Activated T-cell treated with anti-CD3 and anti-CD28 coated beads for 24 hours (primary cell): ENCODE data around the gene ATP6V1G2.

Experiments
- DNase-seq: peaks from one replicate; pipeline ENCODE4 v3.0.0-alpha.2; 2020; ENCODE audit warnings: low read depth

ATP6V1G2 gene

DNA sequence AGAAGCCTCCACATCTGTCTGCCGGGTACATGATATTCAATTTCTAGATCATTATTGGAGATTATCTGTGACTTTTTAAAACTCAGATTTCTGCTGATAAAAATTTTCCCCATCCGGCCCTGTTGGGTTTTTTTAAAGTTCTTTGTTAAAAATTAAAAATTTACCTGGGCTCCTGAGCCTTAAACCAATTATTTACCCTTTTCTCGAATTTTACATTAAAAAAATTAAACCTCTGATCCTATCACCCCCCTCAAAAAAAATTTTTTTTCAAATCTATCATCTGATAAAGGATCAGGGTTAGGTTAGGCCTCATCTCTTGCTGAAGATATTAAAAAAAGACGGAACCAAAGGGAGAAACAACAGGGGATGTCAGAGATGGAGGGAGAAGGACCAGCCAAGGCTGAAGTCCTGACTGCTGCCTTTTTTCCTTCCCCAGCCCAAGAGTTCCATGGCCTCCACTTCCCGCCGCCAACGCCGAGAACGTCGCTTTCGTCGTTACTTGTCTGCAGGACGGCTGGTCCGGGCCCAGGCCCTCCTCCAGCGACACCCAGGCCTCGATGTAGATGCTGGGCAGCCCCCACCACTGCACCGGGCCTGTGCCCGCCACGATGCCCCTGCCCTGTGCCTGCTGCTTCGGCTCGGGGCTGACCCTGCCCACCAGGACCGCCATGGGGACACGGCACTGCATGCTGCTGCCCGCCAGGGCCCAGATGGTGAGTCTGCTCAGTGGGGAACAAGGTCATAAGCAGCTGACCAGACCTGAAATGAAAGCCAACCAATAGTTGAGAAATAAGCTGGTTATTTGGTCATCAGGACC, 1.5 kb upstream of the ATP6V1G2 start:
- no peak for DNase-seq

DNA sequence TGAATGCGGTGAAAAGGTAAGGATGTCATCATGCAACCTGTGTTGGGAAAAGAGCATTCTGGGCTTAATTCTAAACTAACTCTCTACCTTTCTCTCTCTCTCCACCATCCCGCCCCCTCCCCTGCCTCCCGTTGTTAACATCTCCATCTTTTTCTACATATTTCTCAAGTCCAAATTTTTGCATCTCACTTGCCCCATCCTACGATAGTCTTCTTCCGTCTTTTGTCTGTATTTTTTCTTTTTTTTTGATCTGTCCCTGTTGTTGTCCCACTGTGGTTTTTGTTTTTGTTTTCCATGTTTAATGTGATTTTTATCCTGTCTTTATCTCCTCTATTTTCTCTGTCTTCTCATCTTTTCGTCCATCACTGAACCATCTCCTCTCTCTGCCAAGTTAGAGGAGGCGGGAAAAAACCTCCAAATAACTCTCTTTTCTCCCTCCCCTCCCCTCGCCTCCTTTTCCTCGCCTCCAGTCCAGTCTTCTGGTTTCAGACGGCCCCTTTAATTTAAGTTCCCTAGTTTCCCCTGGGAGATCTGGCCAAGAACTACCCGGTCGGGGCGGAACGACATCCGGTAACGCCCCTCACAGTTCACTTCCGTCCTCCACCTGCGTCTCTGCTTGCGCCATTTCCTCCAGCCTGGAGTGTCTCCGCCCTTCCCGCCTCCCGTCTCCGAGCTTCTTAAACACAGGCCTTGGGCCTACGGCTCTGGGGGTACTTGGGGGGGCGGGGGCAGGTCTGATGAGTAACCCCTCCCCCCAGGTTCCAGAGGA, 734 bp upstream of the ATP6V1G2 start, which contains the start of gene NFKBIL1:
Gene NFKBIL1 (plus strand): TSS at position 651 of the 769 bp plus-strand sequence. CDS start 87 bp downstream, at position 738.
- peak; percentile 91 for DNase-seq

DNA sequence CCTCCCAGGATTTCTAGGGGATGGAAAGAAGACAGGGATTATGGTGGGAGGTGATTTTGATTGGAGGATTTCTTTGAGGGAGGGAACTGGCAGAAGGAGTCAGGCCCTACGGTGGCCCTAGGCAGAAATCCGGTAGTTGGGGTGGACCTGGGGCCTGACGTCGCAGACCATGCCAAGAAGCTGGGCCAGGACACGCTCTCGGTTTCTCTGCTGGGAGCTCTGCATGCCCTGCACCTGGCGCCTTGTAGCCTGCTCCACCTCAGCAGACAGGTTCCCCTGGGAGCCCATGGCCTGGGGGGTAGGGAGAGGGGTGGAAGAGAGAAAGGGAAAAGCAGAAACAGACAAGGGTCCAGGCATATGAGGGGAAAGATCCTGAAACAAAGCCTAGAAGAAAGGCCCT, 1.1 kb downstream of the ATP6V1G2 start:
- DNase-seq: no peak

DNA sequence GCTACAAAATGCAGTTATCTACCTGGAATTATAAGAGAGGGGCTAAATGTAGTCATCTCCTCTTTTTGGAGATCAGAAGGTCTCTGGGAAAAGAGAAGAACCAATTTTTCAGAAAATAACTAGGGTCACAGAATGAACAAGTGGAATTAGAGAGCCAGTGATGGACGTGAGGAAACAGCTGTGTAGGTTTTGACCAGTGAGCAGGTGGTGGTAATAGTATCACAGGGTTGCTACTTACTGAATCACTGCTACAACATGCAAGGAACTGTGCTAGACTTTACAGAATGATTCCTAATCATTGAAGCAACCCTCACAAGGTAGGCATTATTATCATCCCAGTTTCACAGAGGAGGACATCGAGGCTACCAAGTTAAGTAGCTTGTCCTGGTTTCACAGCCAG, 1.7 kb downstream of the ATP6V1G2 start:
- DNase-seq: no peak

DNA sequence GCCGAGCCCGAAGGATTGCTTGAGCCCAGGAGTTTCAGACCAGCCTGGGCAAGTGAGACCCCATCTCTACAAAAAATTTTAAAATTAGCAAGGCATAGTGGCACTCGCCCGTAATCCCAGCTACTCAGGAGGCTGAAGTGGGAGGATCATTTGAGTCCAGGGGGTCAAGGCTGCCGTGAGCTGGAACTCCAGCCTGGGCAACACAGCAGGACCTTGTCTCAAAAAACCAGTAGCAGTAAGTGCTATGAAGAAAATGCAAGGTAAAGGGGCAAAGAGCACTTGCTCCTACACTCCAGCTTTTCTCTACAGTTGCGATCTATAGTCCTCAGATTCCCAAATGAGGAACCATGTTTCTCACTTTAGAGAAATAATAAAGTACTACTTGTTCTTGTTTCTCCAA, 2.8 kb downstream of the ATP6V1G2 start:
- DNase-seq: no peak

DNA sequence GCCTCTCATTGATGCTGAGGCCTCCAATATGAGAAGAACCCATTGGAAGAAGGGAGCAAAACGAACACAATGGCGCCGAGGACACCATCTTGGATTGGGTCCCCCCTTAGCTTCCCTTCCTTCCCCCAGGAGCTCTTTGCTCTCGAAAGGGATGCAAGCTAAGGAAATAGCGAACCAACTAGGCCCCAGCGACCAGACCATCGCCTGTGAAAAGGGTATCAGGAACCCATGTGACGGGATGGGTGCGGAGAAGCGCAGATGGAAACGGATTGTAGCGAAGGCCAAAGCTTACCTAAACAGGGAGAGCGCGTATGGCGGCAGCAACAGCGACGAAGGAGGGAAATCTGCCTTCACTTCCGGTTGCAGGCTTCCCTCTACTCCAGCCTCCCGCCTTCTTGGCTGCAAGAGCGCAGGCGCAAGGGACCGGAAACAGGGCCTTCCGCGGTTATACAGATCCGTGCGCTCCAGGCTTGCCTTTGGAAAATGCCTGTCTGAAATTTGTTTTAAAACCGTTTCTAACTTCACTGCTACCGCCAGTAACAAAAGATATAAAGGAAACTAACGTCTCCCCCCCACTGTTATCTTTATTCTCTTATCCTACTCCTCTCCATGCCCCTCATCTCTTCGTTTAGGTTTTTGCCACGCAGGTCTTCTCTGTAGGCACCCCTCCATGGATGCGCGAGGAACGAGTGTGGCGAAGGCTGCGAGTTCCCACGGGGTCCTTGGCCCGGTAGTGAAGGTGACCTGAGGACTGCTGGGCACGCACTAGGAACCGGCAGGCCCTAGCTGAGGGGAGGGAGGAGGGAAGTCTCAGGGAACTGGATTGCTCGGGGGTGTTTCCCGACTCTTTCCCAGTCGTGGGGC, 4.5 kb downstream of the ATP6V1G2 start, which contains the start of gene DDX39B:
Gene DDX39B (minus strand): TSS at position 346 of the 864 bp plus-strand sequence. CDS start 1,471 bp downstream, outside the sequence.
- peak; percentile 91 for DNase-seq

DNA sequence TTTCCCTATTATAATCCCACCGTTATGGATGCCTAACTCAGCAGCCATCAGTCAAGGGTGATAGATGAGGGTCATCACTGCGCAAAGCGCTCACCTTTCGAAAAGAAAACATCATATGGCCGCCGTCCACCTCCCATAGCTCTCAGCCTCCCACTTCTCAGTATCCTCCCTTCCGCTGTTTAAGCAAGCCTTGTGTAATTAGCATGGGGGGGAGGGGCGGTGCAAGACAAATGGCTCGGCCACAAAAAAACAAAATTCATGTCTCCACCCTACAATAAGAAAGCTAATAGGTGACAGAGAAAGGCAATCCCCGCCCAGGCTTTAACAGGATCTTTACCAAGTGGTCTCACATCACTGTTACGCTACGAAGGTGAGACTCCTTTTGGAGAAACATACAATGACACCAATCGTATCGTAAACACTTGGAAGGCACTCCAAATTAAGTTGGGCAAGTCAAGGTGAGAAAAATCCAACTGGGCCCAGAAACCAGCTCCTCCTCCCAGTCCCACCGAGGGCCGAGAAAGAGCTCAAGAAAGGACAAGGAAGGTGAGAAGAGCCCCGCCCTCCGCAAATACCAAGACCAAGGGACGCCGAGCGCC, 5.2 kb downstream of the ATP6V1G2 start:
- peak; percentile 45 for DNase-seq

DNA sequence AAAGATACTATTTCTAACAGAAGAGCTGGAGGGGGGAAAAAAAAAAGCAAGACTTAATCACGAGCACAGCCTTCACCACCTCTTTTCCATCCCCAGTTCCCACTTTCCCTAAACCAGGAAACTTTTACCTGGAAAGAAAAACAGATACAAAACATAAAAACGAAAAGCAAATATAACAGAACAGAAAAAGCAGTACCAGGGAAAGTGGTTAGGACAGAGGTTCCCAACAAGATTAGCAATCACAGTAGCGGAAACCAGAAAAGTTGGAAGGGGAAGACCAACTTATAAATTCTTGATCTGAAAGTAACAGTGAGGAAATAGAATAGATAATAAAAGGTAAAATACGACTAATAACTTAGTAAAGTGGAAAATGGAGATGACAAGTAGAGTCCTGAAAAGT, 5.8 kb downstream of the ATP6V1G2 start:
- DNase-seq: no peak

DNA sequence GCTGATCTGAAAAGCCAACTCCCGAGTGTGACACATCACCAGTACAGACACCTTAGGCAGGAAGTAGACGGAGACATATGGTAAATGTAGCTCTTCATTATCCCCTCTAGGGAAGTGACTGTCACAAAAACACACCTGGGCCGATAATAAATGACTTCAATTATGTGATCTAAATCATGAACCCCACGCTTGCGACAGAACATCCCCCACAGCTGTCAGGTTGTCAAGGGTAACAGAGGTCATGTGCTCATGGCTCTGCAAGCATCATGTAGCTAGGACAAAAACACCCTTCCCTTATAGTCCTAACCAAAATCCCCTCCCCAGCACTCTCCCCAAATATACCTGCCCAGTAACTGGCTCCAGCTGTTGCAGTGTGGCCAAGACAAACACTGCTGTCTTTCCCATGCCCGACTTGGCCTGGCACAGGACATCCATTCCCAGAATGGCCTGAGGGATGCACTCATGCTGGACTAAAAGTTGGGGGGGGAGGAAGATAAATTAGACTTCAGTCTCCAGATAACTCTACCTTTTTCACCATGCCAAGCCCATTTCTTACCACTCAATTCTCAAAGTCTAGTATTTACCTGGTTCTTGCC, 7.5 kb downstream of the ATP6V1G2 start:
- no peak for DNase-seq

DNA sequence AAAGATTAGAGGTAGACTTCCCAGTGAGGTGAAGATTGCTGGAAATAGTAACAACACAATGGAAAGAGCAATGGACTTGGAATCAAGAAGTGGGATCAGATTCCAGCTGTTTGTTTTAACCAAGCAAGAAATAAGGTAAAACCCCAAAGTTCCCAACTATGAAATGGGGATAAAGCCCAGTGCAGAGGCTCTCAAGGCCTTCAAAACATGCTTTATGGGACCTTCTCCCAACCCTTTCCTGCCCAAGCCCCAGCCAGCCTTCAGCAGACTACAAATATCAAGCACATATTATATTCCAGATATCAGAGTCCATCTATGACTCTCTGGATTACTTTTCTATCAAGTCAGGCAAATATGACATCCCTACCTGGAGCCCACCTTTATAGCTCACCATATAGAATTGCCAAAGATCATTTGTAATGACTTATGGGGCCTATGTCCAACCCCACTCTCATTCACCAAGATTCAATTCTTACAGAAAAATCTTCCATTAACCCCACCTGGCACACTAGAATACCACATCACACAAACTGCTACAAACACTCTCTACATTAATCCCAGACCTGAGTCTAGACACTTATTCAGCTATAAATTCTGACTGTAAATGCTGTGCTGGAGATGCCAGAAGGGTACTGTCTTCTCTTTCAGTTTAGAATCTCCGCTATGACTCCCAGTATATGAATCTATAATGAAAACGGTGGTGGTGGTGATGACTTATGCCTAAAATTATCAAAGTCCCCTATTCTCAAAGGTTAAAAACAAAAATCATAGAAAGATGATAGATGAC, 10.7 kb downstream of the ATP6V1G2 start:
- DNase-seq: no peak

DNA sequence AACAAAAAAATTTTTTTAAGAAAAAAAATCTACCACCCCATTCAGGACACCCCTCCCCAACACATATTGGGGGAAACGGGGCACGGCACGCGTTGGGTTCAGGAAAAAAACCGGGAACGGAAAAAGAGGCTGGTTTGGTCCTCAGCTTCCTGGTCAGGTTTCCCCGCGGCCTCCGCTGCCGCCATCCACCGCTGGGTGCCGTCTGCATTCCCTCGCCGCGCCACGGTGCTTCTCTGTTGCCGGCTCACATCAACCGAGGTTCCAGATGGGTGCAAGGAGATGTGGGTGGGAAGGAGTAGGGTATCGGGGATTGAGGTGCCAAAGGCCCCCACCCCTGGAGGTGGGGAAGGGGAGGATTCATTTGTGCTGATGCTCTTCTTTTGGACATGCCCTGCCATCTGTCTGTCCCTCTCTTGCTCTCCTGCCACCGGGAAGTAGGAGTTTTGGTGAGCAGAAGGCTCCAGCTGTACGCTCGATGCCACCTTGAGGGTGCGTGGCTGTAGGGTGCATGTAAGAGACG, 11.8 kb downstream of the ATP6V1G2 start:
- no peak for DNase-seq

DNA sequence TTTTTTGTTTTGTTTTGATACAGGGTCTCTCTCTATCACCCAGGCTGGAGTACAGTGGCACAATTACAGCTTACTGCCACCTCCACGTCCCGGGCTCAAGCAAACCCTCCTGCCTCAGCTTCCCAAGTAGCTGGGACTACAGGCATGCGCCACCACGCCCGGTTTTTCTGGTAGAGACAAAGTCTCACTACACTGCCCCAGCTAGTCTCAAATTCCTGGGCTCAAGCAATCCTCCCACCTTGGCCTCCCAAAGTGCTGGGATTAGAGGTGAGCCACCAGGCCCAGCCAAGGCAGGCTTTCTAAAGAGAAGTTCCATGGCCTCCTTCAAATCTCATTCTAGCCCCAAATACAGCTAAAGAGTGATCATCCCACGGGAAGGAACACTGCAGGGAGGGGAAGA, 12.4 kb downstream of the ATP6V1G2 start:
- DNase-seq: no peak

DNA sequence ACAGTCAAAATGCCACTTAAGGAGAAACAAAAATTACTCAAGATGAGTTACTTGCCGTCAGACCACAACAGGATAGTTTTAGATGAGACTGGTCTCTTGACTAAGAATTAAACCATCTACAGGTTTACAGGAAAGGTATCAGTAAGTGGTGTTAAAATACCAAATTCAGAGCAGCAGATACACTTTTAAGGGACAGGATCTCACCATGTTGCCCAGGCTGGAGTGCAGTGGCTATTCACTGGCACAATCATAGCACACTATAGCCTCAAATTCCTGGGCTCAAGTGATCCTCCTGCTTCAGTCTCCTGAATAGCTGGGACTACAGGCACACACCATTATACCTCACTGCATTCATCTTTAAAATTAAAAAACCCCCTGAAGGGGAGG, 13.0 kb downstream of the ATP6V1G2 start:
- no peak for DNase-seq

DNA sequence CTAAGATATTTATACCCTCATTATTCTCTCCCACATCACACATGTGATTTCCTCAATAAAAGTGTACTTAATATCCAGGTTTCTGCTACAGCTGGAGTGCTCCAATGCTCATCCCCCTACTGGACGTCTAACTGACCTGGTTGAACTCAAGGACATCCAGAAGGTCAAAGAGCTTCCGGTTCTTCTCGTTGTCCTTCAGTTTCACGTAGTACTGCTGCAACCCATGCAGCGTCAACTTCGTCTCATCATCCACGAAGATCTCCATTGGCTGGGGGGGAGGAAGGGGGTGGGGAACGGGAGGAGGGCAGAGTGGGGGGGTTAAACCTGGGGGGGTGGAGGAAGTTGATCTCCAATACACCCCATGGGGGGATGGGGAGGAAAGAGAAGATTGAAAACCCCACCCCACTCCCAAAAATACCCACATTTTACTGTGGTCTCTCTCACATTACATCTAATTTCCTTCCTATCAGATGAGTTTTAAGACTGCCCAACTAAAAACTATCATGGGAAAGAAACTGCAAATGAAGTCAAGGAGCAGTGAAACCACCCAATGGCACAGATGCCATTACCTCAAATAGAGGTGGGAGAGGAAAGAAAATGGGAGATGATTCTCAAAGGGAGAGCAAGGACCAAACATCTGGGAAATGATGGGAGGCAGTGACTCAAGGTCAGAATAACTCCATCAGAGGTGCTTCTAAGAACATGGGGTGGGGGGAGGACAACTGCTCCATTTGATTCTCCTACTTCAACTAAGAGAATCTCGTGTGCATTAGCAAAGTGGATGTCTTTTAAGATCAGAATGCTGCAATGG, 13.6 kb downstream of the ATP6V1G2 start:
- DNase-seq: no peak

DNA sequence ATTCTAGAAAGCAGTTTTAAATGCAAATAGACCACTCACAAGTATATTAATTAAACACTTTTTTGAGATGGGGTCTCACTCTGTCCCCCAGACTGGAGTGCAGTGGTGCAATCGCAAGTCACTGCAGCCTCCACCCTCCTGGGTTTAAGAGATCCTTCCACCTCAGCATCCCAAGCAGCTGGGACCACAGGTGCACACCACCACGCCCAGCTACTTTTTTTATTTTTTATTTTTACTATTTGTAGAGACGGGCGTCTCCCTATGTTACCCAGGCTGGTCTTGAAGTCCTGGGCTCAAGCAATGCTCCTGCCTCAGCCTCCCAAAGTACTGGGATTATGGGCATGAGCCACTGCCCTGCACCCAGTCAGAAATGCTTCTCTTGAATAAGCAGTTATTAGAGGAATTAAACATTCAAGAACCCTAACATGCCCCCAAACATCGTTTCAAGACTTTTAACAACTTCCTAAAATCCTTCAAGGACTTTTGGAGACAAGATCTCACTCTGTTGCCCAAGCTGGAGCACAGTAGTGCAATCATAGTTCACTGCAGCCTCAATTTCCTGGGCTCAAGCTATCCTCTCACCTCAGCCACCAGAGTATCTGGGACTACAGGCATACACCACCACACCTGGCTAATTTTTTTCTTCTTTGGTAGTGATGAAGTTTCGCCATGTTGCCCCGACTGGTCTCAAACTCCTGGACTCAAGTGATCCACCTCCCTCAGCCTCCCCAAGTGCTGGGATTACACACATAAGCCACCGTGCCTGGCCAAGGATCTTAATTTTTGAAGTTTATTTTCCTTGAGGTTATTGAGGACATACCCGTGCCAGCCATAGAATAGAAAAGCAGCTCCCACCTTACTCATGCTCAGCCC, 14.4 kb downstream of the ATP6V1G2 start:
- DNase-seq: no peak

DNA sequence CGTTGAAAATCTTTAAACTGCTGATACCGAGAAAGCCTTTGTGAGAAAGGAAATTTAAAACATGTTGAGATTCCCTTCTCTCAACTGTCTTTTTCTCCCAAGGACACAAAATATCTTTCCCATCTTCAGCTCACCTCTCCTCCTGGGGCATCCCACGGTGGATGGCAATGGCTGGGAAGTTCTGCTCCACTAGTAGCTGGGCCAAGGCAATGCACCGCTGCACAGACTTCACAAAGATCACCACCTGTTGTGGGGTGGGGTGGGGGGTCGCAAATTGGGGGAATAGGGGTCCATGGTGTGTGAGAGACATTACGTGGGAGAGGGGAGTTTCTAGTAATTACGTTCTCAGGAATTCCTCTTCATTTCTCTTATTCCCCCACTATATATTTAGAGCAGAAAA, 15.2 kb downstream of the ATP6V1G2 start:
- DNase-seq: no peak

DNA sequence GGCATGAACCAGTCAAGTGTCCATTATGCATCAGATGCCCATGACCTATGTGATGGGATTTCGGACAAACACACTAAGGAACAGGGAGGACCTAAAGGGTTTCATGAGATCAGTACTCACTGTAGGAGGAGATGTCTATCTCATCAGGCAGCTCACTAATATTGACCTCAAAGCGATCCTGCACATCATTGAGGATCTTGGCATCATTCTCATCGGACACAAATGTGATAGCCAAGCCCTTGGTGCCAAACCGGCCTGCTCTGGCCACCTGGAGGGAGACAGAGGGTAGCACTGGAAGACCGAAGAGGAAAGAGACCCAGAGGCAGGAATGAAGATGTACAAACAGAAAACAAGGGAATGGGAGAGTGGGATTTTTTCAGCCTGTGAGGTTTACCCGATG, 15.7 kb downstream of the ATP6V1G2 start:
- DNase-seq: no peak

DNA sequence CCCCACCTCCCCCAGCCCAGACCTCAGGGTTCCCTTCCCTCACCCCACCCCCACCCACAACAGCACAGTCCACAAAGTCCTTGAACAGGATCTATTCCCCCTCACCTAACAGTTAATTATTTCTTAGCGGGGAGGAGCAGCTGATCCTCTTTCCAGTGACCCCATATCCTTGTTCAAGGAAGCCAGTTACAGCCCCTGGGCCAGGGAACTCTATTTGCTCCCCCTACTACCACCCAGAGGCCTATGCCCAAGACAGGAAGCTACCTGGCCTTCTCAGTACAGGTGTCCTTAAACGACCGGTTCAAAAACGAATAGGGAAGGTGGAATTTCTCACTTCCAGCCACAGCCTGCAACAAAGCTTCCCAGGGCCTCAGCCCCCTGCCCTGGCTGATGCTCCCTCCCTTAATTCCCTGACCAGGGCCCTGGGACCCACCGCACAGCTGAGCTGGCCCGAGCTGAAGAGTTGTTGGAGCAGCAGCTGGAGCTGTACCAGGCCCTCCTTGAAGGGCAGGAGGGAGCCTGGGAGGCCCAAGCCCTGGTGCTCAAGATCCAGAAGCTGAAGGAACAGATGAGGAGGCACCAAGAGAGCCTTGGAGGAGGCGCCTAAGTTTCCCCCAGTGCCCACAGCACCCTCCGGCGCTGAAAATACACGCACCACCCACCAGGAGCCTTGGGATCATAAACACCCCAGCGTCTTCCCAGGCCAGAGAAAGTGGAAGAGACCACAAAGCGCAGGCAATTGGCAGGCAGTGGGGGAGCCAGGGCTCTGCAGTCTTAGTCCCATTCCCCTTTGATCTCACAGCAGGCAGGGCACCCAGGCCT, 16.9 kb downstream of the ATP6V1G2 start:
- no peak for DNase-seq
